D721Med (cell line): ENCODE measurements around the gene TTBK2.

Experiments used
- DNase-seq: peaks from one replicate; pipeline ENCODE4 v3.0.0; 2011; ENCODE audit warnings: low spot score; ENCODE audit not compliant: insufficient read length
- FAIRE-seq: peaks from 2 replicates; lab custom pipeline; 2011; peaks lifted over from hg19 to GRCh38; lab: Jason Lieb, UNC
- CTCF ChIP-seq: IDR thresholded peaks from 2 replicates; pipeline ENCODE4 v1.5.1; 2012; ENCODE audit warnings: mild to moderate bottlenecking, control low read depth; ENCODE audit not compliant: insufficient read depth; ENCODE audit errors: missing control alignments

Gene TTBK2

GRCh38 chr15:42788725-42789124 is 131.9 kb downstream of the TTBK2 start:
- no peak for TF ChIP-seq CTCF
- FAIRE-seq (no peak), DNase-seq (no peak)

- FAIRE-seq (no peak), DNase-seq (no peak)
- no peak for TF ChIP-seq CTCF
Measured at GRCh38 chr15:42786978-42787377, 133.6 kb downstream of the TTBK2 start.

- no peak for TF ChIP-seq CTCF
- DNase-seq (no peak), FAIRE-seq (no peak)
Measured at GRCh38 chr15:42785569-42785968, 135.0 kb downstream of the TTBK2 start.

- FAIRE-seq (no peak), DNase-seq (no peak)
- TF ChIP-seq CTCF = no peak
Measured at GRCh38 chr15:42784705-42785104, 135.9 kb downstream of the TTBK2 start.

GRCh38 chr15:42782716-42783115 is 137.9 kb downstream of the TTBK2 start:
- no peak for FAIRE-seq
- DNase-seq = no peak
- TF ChIP-seq CTCF = no peak

- TF ChIP-seq CTCF = no peak
- no peak for DNase-seq
- no peak for FAIRE-seq
Measured at GRCh38 chr15:42775416-42775815, 145.2 kb downstream of the TTBK2 start.

GRCh38 chr15:42772901-42773300 is 147.7 kb downstream of the TTBK2 start:
- FAIRE-seq (no peak), DNase-seq (no peak)
- no peak for TF ChIP-seq CTCF
